ENCODE results near the gene PSMB11.

- TF ChIP-seq CTCF (IDR thresholded peaks at IDR 0.05) (no peak), POLR2A (IDR thresholded peaks at IDR 0.05) (no peak)
Observed at GRCh38 chr14:23093526-23093925, 51.5 kb downstream of the PSMB11 start.
